Retinal pigment epithelial cell (primary cell): Measurements from ENCODE around the gene ECT2.

Experiments
- DNase-seq: peaks from one replicate; pipeline ENCODE4 v3.0.0-alpha.2; 2010; ENCODE audit warnings: low read depth
- H3K4me3 ChIP-seq: 2 replicates; pipeline ENCODE4 v1.5.1; 2011; ENCODE audit warnings: mild to moderate bottlenecking, low read length, control low read depth, moderate library complexity
- TF ChIP-seq, protein P1 (sequence below): conservative IDR thresholded peaks from 2 replicates; pipeline ENCODE4 v1.5.1; 2011; ENCODE audit warnings: low read depth, low read length, control low read depth, inconsistent platforms

Gene ECT2

DNA sequence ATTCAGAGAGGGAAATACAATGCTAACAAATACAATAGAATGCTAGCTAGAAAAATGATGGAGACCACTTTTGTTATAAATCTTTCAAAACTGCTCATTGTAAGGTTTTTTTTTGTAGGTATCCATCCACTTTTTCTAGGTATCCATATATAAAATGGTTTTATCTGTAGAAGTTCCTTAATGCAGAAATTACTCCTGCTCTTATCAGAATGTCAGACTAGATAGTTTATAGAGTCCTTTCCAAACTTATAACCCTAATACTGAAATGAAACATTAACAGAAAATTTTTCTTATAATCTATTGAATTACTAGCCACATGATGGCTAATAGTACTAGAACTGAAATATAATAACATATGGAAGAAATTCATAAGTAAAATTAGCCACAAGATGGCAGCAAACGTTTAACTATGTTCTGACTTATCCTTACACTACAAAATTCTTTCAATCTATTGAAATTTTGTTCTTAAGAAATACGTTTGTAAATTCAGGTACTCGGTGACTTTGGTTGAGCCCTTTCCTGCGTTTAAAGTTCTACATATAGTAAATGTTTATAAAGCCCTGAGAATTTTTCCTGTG, 58.5 kb downstream of the ECT2 start:
- TF ChIP-seq, protein P1, sequence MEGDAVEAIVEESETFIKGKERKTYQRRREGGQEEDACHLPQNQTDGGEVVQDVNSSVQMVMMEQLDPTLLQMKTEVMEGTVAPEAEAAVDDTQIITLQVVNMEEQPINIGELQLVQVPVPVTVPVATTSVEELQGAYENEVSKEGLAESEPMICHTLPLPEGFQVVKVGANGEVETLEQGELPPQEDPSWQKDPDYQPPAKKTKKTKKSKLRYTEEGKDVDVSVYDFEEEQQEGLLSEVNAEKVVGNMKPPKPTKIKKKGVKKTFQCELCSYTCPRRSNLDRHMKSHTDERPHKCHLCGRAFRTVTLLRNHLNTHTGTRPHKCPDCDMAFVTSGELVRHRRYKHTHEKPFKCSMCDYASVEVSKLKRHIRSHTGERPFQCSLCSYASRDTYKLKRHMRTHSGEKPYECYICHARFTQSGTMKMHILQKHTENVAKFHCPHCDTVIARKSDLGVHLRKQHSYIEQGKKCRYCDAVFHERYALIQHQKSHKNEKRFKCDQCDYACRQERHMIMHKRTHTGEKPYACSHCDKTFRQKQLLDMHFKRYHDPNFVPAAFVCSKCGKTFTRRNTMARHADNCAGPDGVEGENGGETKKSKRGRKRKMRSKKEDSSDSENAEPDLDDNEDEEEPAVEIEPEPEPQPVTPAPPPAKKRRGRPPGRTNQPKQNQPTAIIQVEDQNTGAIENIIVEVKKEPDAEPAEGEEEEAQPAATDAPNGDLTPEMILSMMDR: no peak
- H3K4me3 ChIP-seq: no peak overlapping the region
- no peak for DNase-seq

DNA sequence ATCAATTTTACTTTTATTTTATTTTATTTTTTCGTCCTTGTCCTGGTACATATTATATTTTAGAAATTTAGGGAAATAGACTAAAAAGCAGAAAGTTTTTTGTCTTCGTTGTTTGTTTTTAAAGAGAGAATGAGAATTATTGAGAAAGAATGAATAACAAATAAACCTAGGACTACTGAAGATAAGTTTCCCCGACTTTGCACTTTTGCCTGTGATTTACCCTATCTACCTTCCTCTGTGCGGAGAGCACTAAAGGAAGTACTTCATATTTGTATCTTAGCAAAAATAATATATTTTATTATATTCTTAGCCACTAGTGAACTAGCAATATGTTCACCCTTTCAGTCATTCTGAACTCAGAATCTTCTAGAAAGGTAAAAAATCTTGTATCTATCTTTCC, 60.6 kb downstream of the ECT2 start:
- TF ChIP-seq, protein P1: no peak
- H3K4me3 ChIP-seq: no peak overlapping the region
- no peak for DNase-seq

DNA sequence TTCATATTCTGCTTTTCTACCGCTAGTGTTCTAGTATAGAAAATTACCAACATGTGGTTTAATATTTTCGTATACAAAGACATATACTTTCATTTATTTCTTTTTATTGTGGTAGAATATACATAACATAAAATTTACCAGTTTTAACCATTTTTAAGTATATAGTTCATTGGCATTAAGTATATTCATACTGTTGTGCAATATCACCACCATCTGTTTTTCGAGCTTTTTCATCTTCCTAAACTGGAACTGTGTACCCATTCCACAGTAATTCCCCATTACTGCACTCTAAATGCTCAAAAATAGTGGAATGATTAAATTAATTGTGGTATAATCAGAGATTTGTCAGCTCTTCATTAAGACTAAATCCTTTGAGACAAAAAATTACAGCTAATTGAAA, 62.9 kb downstream of the ECT2 start:
- no peak for DNase-seq
- TF ChIP-seq, protein P1: no peak
- H3K4me3 ChIP-seq: no peak overlapping the region

DNA sequence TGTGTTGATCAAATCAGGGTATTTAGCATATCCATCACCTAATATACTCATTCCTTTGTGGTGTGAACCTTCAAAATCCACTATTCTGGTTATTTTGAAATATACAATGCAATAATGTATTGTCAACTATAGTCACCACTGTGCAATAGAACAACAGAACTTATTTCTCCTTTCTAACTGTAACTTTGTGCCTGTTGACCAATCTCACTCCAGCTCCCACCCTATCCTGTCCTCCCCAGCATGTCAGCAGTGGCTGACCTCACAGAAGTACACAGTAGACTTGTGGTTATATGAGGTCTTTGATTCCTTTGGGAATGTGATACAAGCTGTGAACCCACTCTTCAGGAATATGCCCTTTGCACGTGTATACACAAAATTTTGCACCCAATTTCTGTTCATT, 64.2 kb downstream of the ECT2 start:
- TF ChIP-seq, protein P1: no peak
- no peak for DNase-seq
- H3K4me3 ChIP-seq: no peak overlapping the region

DNA sequence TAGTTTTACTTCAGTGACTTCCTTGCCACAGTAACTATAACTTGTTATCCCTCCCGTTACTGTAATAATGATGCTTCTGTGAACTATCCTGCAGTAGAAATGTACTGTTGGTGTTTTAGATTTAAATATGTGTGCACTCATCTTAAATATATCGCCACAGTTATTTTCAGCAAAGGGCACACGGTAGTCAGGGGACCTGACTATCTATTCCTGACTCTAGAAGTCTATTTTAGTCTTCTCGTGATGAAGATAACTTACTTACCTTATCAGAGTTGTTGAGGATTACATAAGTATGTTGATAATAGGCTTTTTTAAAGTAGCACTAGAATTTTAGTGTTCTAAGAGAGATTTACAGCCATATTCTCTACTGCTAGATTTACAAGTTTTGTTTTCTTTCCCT, 65.3 kb downstream of the ECT2 start:
- no peak for DNase-seq
- TF ChIP-seq, protein P1: no peak
- no peak overlapping the region for H3K4me3 ChIP-seq

DNA sequence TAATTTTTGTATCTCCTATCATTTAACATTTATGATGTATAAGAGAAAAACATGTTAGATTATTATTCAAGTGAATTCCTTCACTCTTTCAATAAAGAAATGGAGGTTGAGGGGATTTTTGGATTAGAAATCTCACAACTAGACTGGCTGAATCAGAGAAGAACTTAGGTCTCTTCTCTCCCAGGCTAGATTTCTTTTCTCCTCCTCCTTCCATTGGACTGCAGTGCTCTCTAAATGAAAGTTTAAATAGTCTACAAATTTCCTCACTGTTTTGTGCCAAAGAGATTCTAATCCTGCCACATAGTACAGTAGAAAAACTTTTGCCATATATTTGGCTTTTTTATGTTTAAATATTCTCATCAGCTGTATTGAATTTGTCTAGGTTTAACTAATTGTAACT, 65.8 kb downstream of the ECT2 start:
- TF ChIP-seq, protein P1: no peak
- no peak overlapping the region for H3K4me3 ChIP-seq
- DNase-seq: no peak

DNA sequence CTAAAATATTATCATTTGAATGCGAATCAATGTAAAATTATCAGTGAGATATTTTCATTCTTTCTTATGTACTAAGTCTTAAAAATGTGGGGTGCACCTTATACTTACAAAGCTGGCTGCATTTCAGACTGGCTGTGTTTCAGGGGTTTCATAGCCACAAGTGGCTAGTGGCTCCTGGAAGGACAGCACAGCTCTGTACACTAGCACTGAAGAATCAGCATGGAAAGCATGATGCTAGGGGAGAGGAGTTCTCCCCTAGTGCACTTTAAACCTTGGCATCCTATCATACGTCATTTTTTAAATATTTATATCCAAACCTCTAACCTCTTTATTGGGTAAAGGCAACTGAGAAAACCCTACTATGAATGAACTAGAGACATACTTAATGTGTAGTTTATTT, 66.4 kb downstream of the ECT2 start:
- no peak for DNase-seq
- TF ChIP-seq, protein P1: no peak
- no peak overlapping the region for H3K4me3 ChIP-seq
